ENCODE results near the gene ANO7. TPM values are rescaled to one million over a fixed set of nuclear protein-coding genes. Genes with fewer than 3 reads are reported as not detected.

Gene ANO7
- total RNA-seq, 1 donor from 2014 or later, result 2.8 TPM

DNA sequence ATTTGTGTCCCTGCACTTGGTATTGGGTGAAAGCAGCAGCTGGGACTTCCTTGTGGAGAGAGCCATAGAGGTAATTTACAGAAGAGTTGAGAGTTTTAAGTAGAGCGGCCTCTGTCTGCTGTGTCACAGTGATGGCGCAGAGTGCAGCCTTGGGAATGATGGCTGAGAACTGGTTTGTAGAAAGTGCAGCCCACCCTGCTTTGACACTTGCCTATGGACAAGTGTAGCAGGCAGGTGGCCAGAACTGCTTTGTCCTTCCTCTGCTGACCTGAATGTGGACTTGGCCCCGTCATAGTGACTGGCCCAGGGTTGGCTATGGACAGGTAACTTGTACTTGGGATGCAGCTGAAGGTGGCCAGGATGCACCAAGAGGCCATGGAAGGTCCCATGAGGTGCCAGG is 6.4 kb upstream of the ANO7 start:
- no peak for TF ChIP-seq CTCF (conservative IDR thresholded peaks at IDR 0.05; ENCODE audit: low read depth, low read length)
- no peak for DNase-seq (ENCODE audit: low read depth)
- no peak overlapping the region for H3K4me3 ChIP-seq (ENCODE audit: low read depth, low read length)

- H3K4me3 ChIP-seq (ENCODE audit: low read depth, low read length), result no peak overlapping the region
- TF ChIP-seq CTCF (conservative IDR thresholded peaks at IDR 0.05; ENCODE audit: low read depth, low read length), result no peak
- DNase-seq (ENCODE audit: low read depth), result no peak
Observed at GRCh38 chr2:241182531-241183133, 5.8 kb upstream of the ANO7 start.

- DNase-seq (ENCODE audit: low read depth), result no peak
- no peak overlapping the region for H3K4me3 ChIP-seq (ENCODE audit: low read depth, low read length)
- TF ChIP-seq CTCF (conservative IDR thresholded peaks at IDR 0.05; ENCODE audit: low read depth, low read length), result no peak
Observed at GRCh38 chr2:241183221-241183620, 5.3 kb upstream of the ANO7 start.

- DNase-seq (ENCODE audit: low read depth), result no peak
- no peak for TF ChIP-seq CTCF (conservative IDR thresholded peaks at IDR 0.05; ENCODE audit: low read depth, low read length)
- H3K4me3 ChIP-seq (ENCODE audit: low read depth, low read length), result no peak overlapping the region
Observed at GRCh38 chr2:241184901-241185300, 3.6 kb upstream of the ANO7 start.

- no peak for DNase-seq (ENCODE audit: low read depth)
- H3K4me3 ChIP-seq (ENCODE audit: low read depth, low read length), result no peak overlapping the region
- TF ChIP-seq CTCF (conservative IDR thresholded peaks at IDR 0.05; ENCODE audit: low read depth, low read length), result no peak
Observed at GRCh38 chr2:241185961-241186360, 2.5 kb upstream of the ANO7 start.

GRCh38 chr2:241187101-241187917 is 1.2 kb upstream of the ANO7 start:
- no peak for TF ChIP-seq CTCF (conservative IDR thresholded peaks at IDR 0.05; ENCODE audit: low read depth, low read length)
- no peak for DNase-seq (ENCODE audit: low read depth)
- H3K4me3 ChIP-seq (ENCODE audit: low read depth, low read length), result no peak overlapping the region

- no peak overlapping the region for H3K4me3 ChIP-seq (ENCODE audit: low read depth, low read length)
- DNase-seq (ENCODE audit: low read depth), result no peak
- TF ChIP-seq CTCF (conservative IDR thresholded peaks at IDR 0.05; ENCODE audit: low read depth, low read length), result no peak
Observed at GRCh38 chr2:241187918-241188234, 601 bp upstream of the ANO7 start.
